ENCODE results near the gene MN1.

Gene MN1

GRCh38 chr22:27799015-27799826, 2.3 kb downstream of the MN1 start:
- DNase-seq, result no peak

- no peak for DNase-seq
These were observed 3.0 kb downstream of the MN1 start for GRCh38 chr22:27798511-27799014.

GRCh38 chr22:27797520-27798391, 3.8 kb downstream of the MN1 start:
- no peak for DNase-seq

GRCh38 chr22:27796829-27797519, 4.6 kb downstream of the MN1 start:
- DNase-seq, result no peak

GRCh38 chr22:27795696-27796517, 5.6 kb downstream of the MN1 start:
- no peak for DNase-seq

- DNase-seq, result no peak
These were observed 6.5 kb downstream of the MN1 start for GRCh38 chr22:27795053-27795452.

- no peak for DNase-seq
These were observed 7.3 kb downstream of the MN1 start for GRCh38 chr22:27794226-27794625.

GRCh38 chr22:27793576-27793975, 8.0 kb downstream of the MN1 start:
- DNase-seq, result no peak

GRCh38 chr22:27792452-27793161, 8.9 kb downstream of the MN1 start:
- no peak for DNase-seq

GRCh38 chr22:27791859-27792241, 9.7 kb downstream of the MN1 start:
- DNase-seq, result no peak

- no peak for DNase-seq
These were observed 10.2 kb downstream of the MN1 start for GRCh38 chr22:27791159-27791858.

- DNase-seq, result no peak
These were observed 11.0 kb downstream of the MN1 start for GRCh38 chr22:27790376-27791158.

GRCh38 chr22:27788500-27789288, 12.9 kb downstream of the MN1 start:
- DNase-seq, result no peak

GRCh38 chr22:27786965-27787364, 14.6 kb downstream of the MN1 start:
- DNase-seq, result no peak

GRCh38 chr22:27786291-27786932, 15.1 kb downstream of the MN1 start:
- no peak for DNase-seq

GRCh38 chr22:27785831-27786230, 15.7 kb downstream of the MN1 start:
- no peak for DNase-seq

GRCh38 chr22:27784120-27784475, 17.5 kb downstream of the MN1 start:
- no peak for DNase-seq

- DNase-seq, result no peak
These were observed 18.0 kb downstream of the MN1 start for GRCh38 chr22:27783436-27784119.

All from activated effector memory CD4-positive, alpha-beta T cell treated with anti-CD3 and anti-CD28 coated beads, Interleukin-2, amount 50 U/mL, for 16 hours (primary cell).